Subcutaneous abdominal adipose tissue (tissue), 5 donors: ENCODE data around the gene LBHD1.
A peak's percentile ranks its signal among the peaks of the same experiment; 100 is the strongest.
"Not testable (repeated sequence)": the region's sequence is repeated elsewhere in the genome, so short reads cannot be mapped to it uniquely, and the experiment has no call there.

Experiments used
- H3K27ac ChIP-seq: one replicate; pipeline ENCODE4 v1.7.0; 2013; ENCODE audit warnings: low read depth, mild to moderate bottlenecking, inconsistent platforms, low read length, moderate library complexity
- H3K27me3 ChIP-seq, 5 donors: one replicate each; pipeline ENCODE4 v1.7.0; 2013; ENCODE audit warnings: low read length in 5 of 5, inconsistent platforms in 1 of 5; ENCODE audit not compliant: control insufficient read depth in 5 of 5, insufficient read depth in 4 of 5
- H3K36me3 ChIP-seq, 5 donors: one replicate each; pipeline ENCODE4 v1.7.0; 2013; ENCODE audit warnings: low read length in 5 of 5; ENCODE audit not compliant: control insufficient read depth in 5 of 5, insufficient read depth in 5 of 5
- H3K4me1 ChIP-seq, 5 donors: one replicate each; pipeline ENCODE4 v1.7.0; 2013; ENCODE audit warnings: low read length in 5 of 5, mild to moderate bottlenecking in 3 of 5, moderate library complexity in 1 of 5; ENCODE audit not compliant: control insufficient read depth in 5 of 5, insufficient read depth in 5 of 5
- H3K4me3 ChIP-seq, 5 donors: one replicate each; pipeline ENCODE4 v1.7.0; 2013; ENCODE audit warnings: low read length in 5 of 5, low read depth in 1 of 5
- H3K9ac ChIP-seq, 5 donors: one replicate each; pipeline ENCODE4 v1.7.0; 2013; ENCODE audit warnings: low read length in 5 of 5, mild to moderate bottlenecking in 4 of 5, moderate library complexity in 3 of 5
- H3K9me3 ChIP-seq, 5 donors: one replicate each; pipeline ENCODE4 v1.7.0; 2013; ENCODE audit warnings: low read length in 5 of 5; ENCODE audit not compliant: control insufficient read depth in 5 of 5
- donor health status: healthy.
- donor health status: healthy.
- donor health status: healthy.
- donor health status: healthy.
- donor health status: healthy.

LBHD1 gene

GRCh38 chr11:62665599-62666258 lies 6.3 kb downstream of the LBHD1 start:
- peak overlapping the region; percentile 73 to 90 (median 85) for H3K9ac ChIP-seq
- H3K27me3 ChIP-seq: no peaks in the 10 kb centered on the region
- peak overlapping the region; percentile 90 for H3K27ac ChIP-seq
- H3K36me3 ChIP-seq: peaks cover 0 to 27% (median 15%) of the 10 kb centered on the region in 5 donors
- H3K4me3 ChIP-seq: peak overlapping the region; percentile 82 to 97 (median 94)
- no peaks in the 10 kb centered on the region for H3K9me3 ChIP-seq
- peaks cover 4 to 48% (median 38%) of the 10 kb centered on the region in 5 donors for H3K4me1 ChIP-seq

- H3K27me3 ChIP-seq: no peaks in the 10 kb centered on the region
- peak within 1 kb of the TSS; percentile 82 to 97 (median 94) for H3K4me3 ChIP-seq
- H3K4me1 ChIP-seq: peaks cover 4 to 42% (median 33%) of the 10 kb centered on the region in 5 donors
- peak within 1 kb of the TSS; percentile 73 to 94 (median 85) for H3K9ac ChIP-seq
- peaks cover 0 to 27% (median 15%) of the 10 kb centered on the region in 5 donors for H3K36me3 ChIP-seq
- H3K27ac ChIP-seq: peak within 1 kb of the TSS; percentile 90
- H3K9me3 ChIP-seq: no peaks in the 10 kb centered on the region
Measured at GRCh38 chr11:62665075-62665598, 6.9 kb downstream of the LBHD1 start, which contains the start of the genes C11orf98 and CSKMT. C11orf98 (minus strand) TSS chr11:62665210; CDS start chr11:62665169, 41 bp downstream. CSKMT (plus strand) TSS chr11:62665312; CDS start chr11:62665880, 568 bp downstream.

GRCh38 chr11:62664405-62665074 lies 7.5 kb downstream of the LBHD1 start:
- H3K9ac ChIP-seq: peak overlapping the region; percentile 56 to 94 (median 85)
- H3K4me1 ChIP-seq: peaks cover 4 to 36% (median 28%) of the 10 kb centered on the region in 5 donors
- peak overlapping the region; percentile 90 for H3K27ac ChIP-seq
- H3K4me3 ChIP-seq: peak overlapping the region; percentile 82 to 95 (median 94)
- H3K27me3 ChIP-seq: no peaks in the 10 kb centered on the region
- H3K36me3 ChIP-seq: peaks cover 0 to 25% (median 15%) of the 10 kb centered on the region in 5 donors
- no peaks in the 10 kb centered on the region for H3K9me3 ChIP-seq

GRCh38 chr11:62656796-62657429 lies 15.2 kb downstream of the LBHD1 start:
- H3K4me3 ChIP-seq: no peak overlapping the region
- peaks cover 4 to 11% (median 9%) of the 10 kb centered on the region in 5 donors for H3K4me1 ChIP-seq
- H3K9me3 ChIP-seq: no peaks in the 10 kb centered on the region
- H3K9ac ChIP-seq: no peak overlapping the region
- no peak overlapping the region for H3K27ac ChIP-seq
- H3K36me3 ChIP-seq: no peaks in the 10 kb centered on the region
- no peaks in the 10 kb centered on the region for H3K27me3 ChIP-seq

GRCh38 chr11:62654297-62654696 lies 17.8 kb downstream of the LBHD1 start:
- peaks cover 4 to 18% (median 16%) of the 10 kb centered on the region in 5 donors for H3K4me1 ChIP-seq
- H3K9me3 ChIP-seq: no peaks in the 10 kb centered on the region
- H3K4me3 ChIP-seq: no peak overlapping the region
- no peak overlapping the region for H3K9ac ChIP-seq
- H3K27ac ChIP-seq: no peak overlapping the region
- no peaks in the 10 kb centered on the region for H3K27me3 ChIP-seq
- H3K36me3 ChIP-seq: peaks cover 0 to 7% (median 6%) of the 10 kb centered on the region in 5 donors

GRCh38 chr11:62652161-62653006 lies 19.7 kb downstream of the LBHD1 start:
- H3K9ac ChIP-seq: peak overlapping the region; percentile 95 to 99 (median 97)
- H3K27me3 ChIP-seq: no peaks in the 10 kb centered on the region
- H3K36me3 ChIP-seq: peaks cover 0 to 26% (median 24%) of the 10 kb centered on the region in 5 donors
- H3K4me3 ChIP-seq: peak overlapping the region; percentile 85 to 88 (median 86)
- peaks cover 4 to 18% (median 16%) of the 10 kb centered on the region in 5 donors for H3K4me1 ChIP-seq
- H3K27ac ChIP-seq: peak overlapping the region; percentile 93
- no peaks in the 10 kb centered on the region for H3K9me3 ChIP-seq

- H3K4me3 ChIP-seq, H3K9ac ChIP-seq, H3K27ac ChIP-seq, H3K27me3 ChIP-seq, H3K9me3 ChIP-seq: not testable (repeated sequence)
- peaks cover 6 to 33% (median 31%) of the 10 kb centered on the region in 5 donors for H3K4me1 ChIP-seq
- peaks cover 0 to 26% (median 24%) of the 10 kb centered on the region in 5 donors for H3K36me3 ChIP-seq
Measured at GRCh38 chr11:62650283-62650682, 21.8 kb downstream of the LBHD1 start.

GRCh38 chr11:62649486-62649885 lies 22.6 kb downstream of the LBHD1 start:
- Histone ChIP-seq H3K4me1 (peaks cover 7 to 39% (median 39%) of the 10 kb centered on the region in 5 donors), H3K36me3 (peaks cover 0 to 27% (median 24%) of the 10 kb centered on the region in 5 donors), H3K9me3 (no peaks in the 10 kb centered on the region), H3K27me3 (no peaks in the 10 kb centered on the region), H3K9ac (no peak overlapping the region), H3K27ac (no peak overlapping the region), H3K4me3 (no peak overlapping the region)

- no peaks in the 10 kb centered on the region for H3K9me3 ChIP-seq
- no peak overlapping the region for H3K4me3 ChIP-seq
- peaks cover 7 to 44% (median 39%) of the 10 kb centered on the region in 5 donors for H3K4me1 ChIP-seq
- H3K36me3 ChIP-seq: peaks cover 0 to 32% (median 28%) of the 10 kb centered on the region in 5 donors
- H3K9ac ChIP-seq: no peak overlapping the region
- no peaks in the 10 kb centered on the region for H3K27me3 ChIP-seq
- H3K27ac ChIP-seq: no peak overlapping the region
Measured at GRCh38 chr11:62648967-62649364, 23.1 kb downstream of the LBHD1 start.
